Epithelial cell of proximal tubule (primary cell): ENCODE measurements around the gene F13B. TPM values are rescaled to one million over a fixed set of nuclear protein-coding genes. Genes with fewer than 3 reads are reported as not detected.
A peak's percentile ranks its signal among the peaks of the same experiment; 100 is the strongest.
"Not testable (repeated sequence)": the region's sequence is repeated elsewhere in the genome, so short reads cannot be mapped to it uniquely, and the experiment has no call there.

Experiments used
- DNase-seq: peaks from one replicate; pipeline ENCODE4 v3.0.0-alpha.2; 2011; ENCODE audit warnings: low read depth
- H3K4me3 ChIP-seq: 2 replicates; pipeline ENCODE4 v1.5.1; 2011; ENCODE audit warnings: low read depth, mild to moderate bottlenecking, low read length
- total RNA-seq: library from RNA; depleted of rRNA; stranded (reverse); fragments of >200 nt; gene quantifications from 2 replicates; pipeline ENCODE4 v1.2.3, GENCODE V29; 2015
- TF ChIP-seq, protein P1 (sequence below): conservative IDR thresholded peaks from 2 replicates; pipeline ENCODE4 v1.5.1; 2012; ENCODE audit warnings: low read depth, mild to moderate bottlenecking, low read length

Gene F13B
- total RNA-seq, result not detected in 2 replicates

- H3K4me3 ChIP-seq, result no peak within 1 kb of the TSS
- TF ChIP-seq, protein P1, sequence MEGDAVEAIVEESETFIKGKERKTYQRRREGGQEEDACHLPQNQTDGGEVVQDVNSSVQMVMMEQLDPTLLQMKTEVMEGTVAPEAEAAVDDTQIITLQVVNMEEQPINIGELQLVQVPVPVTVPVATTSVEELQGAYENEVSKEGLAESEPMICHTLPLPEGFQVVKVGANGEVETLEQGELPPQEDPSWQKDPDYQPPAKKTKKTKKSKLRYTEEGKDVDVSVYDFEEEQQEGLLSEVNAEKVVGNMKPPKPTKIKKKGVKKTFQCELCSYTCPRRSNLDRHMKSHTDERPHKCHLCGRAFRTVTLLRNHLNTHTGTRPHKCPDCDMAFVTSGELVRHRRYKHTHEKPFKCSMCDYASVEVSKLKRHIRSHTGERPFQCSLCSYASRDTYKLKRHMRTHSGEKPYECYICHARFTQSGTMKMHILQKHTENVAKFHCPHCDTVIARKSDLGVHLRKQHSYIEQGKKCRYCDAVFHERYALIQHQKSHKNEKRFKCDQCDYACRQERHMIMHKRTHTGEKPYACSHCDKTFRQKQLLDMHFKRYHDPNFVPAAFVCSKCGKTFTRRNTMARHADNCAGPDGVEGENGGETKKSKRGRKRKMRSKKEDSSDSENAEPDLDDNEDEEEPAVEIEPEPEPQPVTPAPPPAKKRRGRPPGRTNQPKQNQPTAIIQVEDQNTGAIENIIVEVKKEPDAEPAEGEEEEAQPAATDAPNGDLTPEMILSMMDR, result peak; percentile 9
- no peak for DNase-seq
Observed at GRCh38 chr1:197066719-197067456, at the start of gene F13B. Gene F13B, minus strand, starts transcription at chr1:197067260. Its CDS starts 37 bp downstream, at chr1:197067223.

DNA sequence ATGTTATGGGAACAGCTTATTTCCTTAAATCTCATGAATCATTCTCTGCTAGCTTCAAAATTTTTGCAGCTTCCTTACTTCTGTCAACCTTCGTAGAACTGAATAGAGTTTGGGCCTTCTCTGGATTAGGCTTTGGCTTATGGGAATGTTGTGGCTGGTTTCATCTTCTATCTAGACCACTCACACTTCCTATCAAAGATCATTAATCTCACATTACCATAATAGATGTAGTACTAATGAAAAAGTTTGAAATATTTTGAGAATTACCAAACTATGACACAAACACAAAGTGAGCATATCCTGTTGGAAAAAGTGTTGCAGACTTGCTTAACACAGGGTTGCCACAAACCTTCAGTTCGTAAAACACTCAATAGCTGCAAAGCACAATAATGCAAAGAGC lies 49.1 kb upstream of the F13B start:
- no peak for DNase-seq
- TF ChIP-seq, protein P1, result no peak
- H3K4me3 ChIP-seq, result no peak overlapping the region

GRCh38 chr1:197106869-197107268 lies 39.8 kb upstream of the F13B start:
- TF ChIP-seq, protein P1, result no peak
- no peak for DNase-seq
- H3K4me3 ChIP-seq, result no peak overlapping the region

GRCh38 chr1:197103300-197103699 lies 36.2 kb upstream of the F13B start:
- no peak for DNase-seq
- TF ChIP-seq, protein P1, result no peak
- H3K4me3 ChIP-seq, result no peak overlapping the region

- no peak for DNase-seq
- TF ChIP-seq, protein P1, result no peak
- no peak overlapping the region for H3K4me3 ChIP-seq
Observed at GRCh38 chr1:197101978-197102377, 34.9 kb upstream of the F13B start.

GRCh38 chr1:197100677-197101076 lies 33.6 kb upstream of the F13B start:
- H3K4me3 ChIP-seq, result no peak overlapping the region
- DNase-seq, result no peak
- TF ChIP-seq, protein P1, result no peak

GRCh38 chr1:197099444-197099843 lies 32.4 kb upstream of the F13B start:
- H3K4me3 ChIP-seq, result no peak overlapping the region
- DNase-seq, result no peak
- TF ChIP-seq, protein P1, result no peak

DNA sequence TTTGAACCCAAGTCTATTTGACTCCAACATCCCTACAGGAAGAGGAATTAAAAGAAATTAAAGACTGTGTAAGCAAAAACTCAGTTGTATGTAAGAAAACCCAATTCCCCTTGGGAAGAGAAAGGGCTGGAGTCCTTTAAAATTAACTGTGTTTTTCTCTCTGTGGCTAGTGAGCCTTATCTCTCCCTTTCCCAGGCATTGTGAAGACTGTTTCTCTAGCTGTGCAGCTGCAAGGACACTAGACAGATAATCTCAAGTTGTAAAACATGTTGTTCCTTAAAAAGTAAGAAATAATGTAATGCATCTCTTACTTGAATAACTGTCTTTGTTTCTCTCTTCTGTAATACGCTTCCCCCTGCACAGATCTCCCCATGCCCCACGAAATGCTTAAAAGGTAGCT lies 29.9 kb upstream of the F13B start:
- not testable (repeated sequence) for H3K4me3 ChIP-seq, DNase-seq
